ENCODE data around the gene CACNA1H. TPM values are rescaled to one million over a fixed set of nuclear protein-coding genes. Genes with fewer than 3 reads are reported as not detected.

The CACNA1H gene
- total and polyA plus RNA-seq, 9 of the 15 experiments (the other 6 are each of a cell fraction or from before 2014, with no cell fraction given): 0.10 to 0.18 TPM; not detected in 7

DNA sequence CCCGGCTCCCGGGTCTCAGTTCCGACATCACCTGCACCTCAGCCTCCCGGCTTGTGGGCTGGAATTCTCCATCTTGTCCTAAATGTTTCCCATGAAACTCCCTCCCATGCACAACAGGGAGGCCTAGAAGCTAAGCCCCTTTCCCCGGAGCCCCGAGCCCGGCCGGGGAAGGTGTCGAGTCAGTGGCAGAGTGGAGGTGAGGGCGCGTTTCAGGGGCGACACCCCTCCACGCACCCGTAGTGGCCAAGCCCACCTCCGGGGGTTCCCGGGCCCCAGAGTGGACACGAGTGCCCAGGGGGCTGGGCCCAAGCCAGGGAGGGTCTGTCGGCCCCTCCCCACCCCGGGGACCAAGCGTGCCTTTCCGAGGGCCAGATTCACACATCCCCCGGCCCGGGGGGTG lies 31.9 kb upstream of the CACNA1H start:
- BruUV-seq (replicated peaks): no TSS peak
- H3K9ac ChIP-seq (ENCODE audit: insufficient read depth in 1 of 2, low read depth in 2 of 2, low read length in 2 of 2): no peak overlapping the region
- no peak overlapping the region for H3K27ac ChIP-seq (ENCODE audit: extremely low read depth, low read depth, low read length)
- no peak overlapping the region for H2AFZ ChIP-seq (ENCODE audit: low read depth, low read length)
- ChIA-PET POLR2A (no interaction called here), CTCF (ENCODE audit: low intra/inter-chr PET ratio) (no interaction called here)
- peaks cover 7 to 71% of the 10 kb centered on the region in 2 experiments; a peak in 3 of 5 replicates for H3K27me3 ChIP-seq (ENCODE audit: control insufficient read depth in 2 of 2, insufficient read depth in 2 of 2, low read length in 2 of 2)
- H3K9me1 ChIP-seq (ENCODE audit: control insufficient read depth, insufficient read depth, low read length): no peaks in the 10 kb centered on the region
- H4K20me1 ChIP-seq (replicated peaks; ENCODE audit: control insufficient read depth, insufficient read depth, low read length): peaks cover 13% of the 10 kb centered on the region
- intact Hi-C loops (cut with micrococcal nuclease): no loop called here
- H3K9me3 ChIP-seq (replicated peaks; ENCODE audit: control insufficient read depth, insufficient read depth, low read depth, low read length): no peaks in the 10 kb centered on the region
- in situ Hi-C loops (cut with MboI): no loop called here
- peaks cover 0 to 82% of the 10 kb centered on the region in 2 experiments; a peak in 2 of 5 replicates for H3K4me1 ChIP-seq (replicated peaks in 1 of 2; ENCODE audit: control insufficient read depth in 2 of 2, insufficient read depth in 2 of 2, low read length in 2 of 2)
- 8% methylated on average over 21 of the region's 23 CpGs for WGBS (ENCODE audit: insufficient coverage, low coverage, missing lambda C conversion rate)
- H3K4me2 ChIP-seq (ENCODE audit: insufficient read depth, low read length): no peak overlapping the region
- no peaks in the 10 kb centered on the region for H3K36me3 ChIP-seq (ENCODE audit: control insufficient read depth, insufficient read depth, low read length)
- FAIRE-seq: no peak
- no peak overlapping the region for H3K4me3 ChIP-seq
- no peak for ATAC-seq
- DNase-seq (ENCODE audit: extremely low read depth in 1 of 4, low spot score in 3 of 4): no peak
- H3K79me2 ChIP-seq (ENCODE audit: control insufficient read depth, insufficient read depth, low read length): no peaks in the 10 kb centered on the region
- TF ChIP-seq KLF16 (IDR thresholded peaks at IDR 0.05): no peak
- TF ChIP-seq, protein P1, sequence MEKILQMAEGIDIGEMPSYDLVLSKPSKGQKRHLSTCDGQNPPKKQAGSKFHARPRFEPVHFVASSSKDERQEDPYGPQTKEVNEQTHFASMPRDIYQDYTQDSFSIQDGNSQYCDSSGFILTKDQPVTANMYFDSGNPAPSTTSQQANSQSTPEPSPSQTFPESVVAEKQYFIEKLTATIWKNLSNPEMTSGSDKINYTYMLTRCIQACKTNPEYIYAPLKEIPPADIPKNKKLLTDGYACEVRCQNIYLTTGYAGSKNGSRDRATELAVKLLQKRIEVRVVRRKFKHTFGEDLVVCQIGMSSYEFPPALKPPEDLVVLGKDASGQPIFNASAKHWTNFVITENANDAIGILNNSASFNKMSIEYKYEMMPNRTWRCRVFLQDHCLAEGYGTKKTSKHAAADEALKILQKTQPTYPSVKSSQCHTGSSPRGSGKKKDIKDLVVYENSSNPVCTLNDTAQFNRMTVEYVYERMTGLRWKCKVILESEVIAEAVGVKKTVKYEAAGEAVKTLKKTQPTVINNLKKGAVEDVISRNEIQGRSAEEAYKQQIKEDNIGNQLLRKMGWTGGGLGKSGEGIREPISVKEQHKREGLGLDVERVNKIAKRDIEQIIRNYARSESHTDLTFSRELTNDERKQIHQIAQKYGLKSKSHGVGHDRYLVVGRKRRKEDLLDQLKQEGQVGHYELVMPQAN (IDR thresholded peaks at IDR 0.05; ENCODE audit: borderline replicate concordance): no peak
- TF ChIP-seq ZNF431 (CRISPR knock-in tag; IDR thresholded peaks at IDR 0.05): no peak
- TF ChIP-seq, protein P2, sequence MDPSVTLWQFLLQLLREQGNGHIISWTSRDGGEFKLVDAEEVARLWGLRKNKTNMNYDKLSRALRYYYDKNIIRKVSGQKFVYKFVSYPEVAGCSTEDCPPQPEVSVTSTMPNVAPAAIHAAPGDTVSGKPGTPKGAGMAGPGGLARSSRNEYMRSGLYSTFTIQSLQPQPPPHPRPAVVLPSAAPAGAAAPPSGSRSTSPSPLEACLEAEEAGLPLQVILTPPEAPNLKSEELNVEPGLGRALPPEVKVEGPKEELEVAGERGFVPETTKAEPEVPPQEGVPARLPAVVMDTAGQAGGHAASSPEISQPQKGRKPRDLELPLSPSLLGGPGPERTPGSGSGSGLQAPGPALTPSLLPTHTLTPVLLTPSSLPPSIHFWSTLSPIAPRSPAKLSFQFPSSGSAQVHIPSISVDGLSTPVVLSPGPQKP (CRISPR knock-in tag; IDR thresholded peaks at IDR 0.05): no peak
- TF ChIP-seq, protein P3, sequence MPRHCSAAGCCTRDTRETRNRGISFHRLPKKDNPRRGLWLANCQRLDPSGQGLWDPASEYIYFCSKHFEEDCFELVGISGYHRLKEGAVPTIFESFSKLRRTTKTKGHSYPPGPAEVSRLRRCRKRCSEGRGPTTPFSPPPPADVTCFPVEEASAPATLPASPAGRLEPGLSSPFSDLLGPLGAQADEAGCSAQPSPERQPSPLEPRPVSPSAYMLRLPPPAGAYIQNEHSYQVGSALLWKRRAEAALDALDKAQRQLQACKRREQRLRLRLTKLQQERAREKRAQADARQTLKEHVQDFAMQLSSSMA (CRISPR knock-in tag; IDR thresholded peaks at IDR 0.05): no peak
- no peak for TF ChIP-seq ZNF165 (CRISPR knock-in tag; IDR thresholded peaks at IDR 0.05; ENCODE audit: borderline replicate concordance)
- no peak for TF ChIP-seq CCNT2 (IDR thresholded peaks at IDR 0.05; ENCODE audit: borderline replicate concordance, extremely low read depth, insufficient read length, low read depth, low read length)
- TF ChIP-seq TCF7L2 (IDR thresholded peaks at IDR 0.05; ENCODE audit: low read depth, low read length): no peak
- no peak for TF ChIP-seq FUS (optimal IDR thresholded peaks at IDR 0.05; ENCODE audit: low read depth, low read length)
- TF ChIP-seq POLR3A (IDR thresholded peaks at IDR 0.05; ENCODE audit: borderline replicate concordance, extremely low read depth, insufficient read depth, insufficient read length): no peak
- TF ChIP-seq ZNF408 (CRISPR knock-in tag; IDR thresholded peaks at IDR 0.05; ENCODE audit: low read depth): no peak
- no peak for TF ChIP-seq ZNF586 (CRISPR knock-in tag; conservative IDR thresholded peaks at IDR 0.05)
- TF ChIP-seq KDM4B (IDR thresholded peaks at IDR 0.05; ENCODE audit: borderline replicate concordance in 2 of 2, low read depth in 1 of 2): no peak
- no peak for TF ChIP-seq SMARCA5 (IDR thresholded peaks at IDR 0.05)
- no peak for TF ChIP-seq TAL1 (IDR thresholded peaks at IDR 0.05)
- no peak for TF ChIP-seq ZNF212 (CRISPR knock-in tag; IDR thresholded peaks at IDR 0.05)
- TF ChIP-seq ZNF124 (CRISPR knock-in tag; IDR thresholded peaks at IDR 0.05): no peak
- TF ChIP-seq, protein P4, sequence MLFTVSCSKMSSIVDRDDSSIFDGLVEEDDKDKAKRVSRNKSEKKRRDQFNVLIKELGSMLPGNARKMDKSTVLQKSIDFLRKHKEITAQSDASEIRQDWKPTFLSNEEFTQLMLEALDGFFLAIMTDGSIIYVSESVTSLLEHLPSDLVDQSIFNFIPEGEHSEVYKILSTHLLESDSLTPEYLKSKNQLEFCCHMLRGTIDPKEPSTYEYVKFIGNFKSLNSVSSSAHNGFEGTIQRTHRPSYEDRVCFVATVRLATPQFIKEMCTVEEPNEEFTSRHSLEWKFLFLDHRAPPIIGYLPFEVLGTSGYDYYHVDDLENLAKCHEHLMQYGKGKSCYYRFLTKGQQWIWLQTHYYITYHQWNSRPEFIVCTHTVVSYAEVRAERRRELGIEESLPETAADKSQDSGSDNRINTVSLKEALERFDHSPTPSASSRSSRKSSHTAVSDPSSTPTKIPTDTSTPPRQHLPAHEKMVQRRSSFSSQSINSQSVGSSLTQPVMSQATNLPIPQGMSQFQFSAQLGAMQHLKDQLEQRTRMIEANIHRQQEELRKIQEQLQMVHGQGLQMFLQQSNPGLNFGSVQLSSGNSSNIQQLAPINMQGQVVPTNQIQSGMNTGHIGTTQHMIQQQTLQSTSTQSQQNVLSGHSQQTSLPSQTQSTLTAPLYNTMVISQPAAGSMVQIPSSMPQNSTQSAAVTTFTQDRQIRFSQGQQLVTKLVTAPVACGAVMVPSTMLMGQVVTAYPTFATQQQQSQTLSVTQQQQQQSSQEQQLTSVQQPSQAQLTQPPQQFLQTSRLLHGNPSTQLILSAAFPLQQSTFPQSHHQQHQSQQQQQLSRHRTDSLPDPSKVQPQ (CRISPR knock-in tag; IDR thresholded peaks at IDR 0.05; ENCODE audit: borderline replicate concordance): no peak

All from K562 (cell line).